Stimulated activated CD8-positive, alpha-beta memory T cell treated with anti-CD3 and anti-CD28 coated beads, Interleukin-15, amount 100 ng/mL, for 1 hour (primary cell): ENCODE data around the gene RELL1.
"Not testable (repeated sequence)": the region's sequence is repeated elsewhere in the genome, so short reads cannot be mapped to it uniquely, and the experiment has no call there.

Experiments
- DNase-seq: peaks from one replicate; pipeline ENCODE4 v3.0.0-alpha.2; 2020; ENCODE audit warnings: low read depth

RELL1 gene

DNA sequence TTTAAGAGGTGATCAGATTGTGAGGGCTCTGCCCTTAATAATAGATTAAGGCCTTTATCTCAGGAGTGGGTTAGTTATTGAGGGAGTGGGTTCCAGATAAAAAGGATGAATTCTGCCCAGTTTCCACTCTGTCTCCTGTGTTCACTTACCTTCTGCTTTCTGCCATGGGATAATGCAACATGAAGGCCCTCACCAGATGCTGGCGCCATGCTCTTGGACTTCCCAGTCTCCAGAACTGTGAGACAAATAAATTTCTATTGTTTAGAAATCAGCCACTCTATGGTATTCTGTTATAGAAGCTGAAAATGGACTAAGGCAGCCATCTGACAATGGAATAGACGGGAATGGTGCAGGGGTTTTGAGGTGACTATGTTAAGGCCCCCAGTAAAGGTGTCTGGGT lies 6.9 kb upstream of the RELL1 start:
- DNase-seq = no peak

- DNase-seq = no peak
Measured at GRCh38 chr4:37690976-37691375, 4.8 kb upstream of the RELL1 start.

DNA sequence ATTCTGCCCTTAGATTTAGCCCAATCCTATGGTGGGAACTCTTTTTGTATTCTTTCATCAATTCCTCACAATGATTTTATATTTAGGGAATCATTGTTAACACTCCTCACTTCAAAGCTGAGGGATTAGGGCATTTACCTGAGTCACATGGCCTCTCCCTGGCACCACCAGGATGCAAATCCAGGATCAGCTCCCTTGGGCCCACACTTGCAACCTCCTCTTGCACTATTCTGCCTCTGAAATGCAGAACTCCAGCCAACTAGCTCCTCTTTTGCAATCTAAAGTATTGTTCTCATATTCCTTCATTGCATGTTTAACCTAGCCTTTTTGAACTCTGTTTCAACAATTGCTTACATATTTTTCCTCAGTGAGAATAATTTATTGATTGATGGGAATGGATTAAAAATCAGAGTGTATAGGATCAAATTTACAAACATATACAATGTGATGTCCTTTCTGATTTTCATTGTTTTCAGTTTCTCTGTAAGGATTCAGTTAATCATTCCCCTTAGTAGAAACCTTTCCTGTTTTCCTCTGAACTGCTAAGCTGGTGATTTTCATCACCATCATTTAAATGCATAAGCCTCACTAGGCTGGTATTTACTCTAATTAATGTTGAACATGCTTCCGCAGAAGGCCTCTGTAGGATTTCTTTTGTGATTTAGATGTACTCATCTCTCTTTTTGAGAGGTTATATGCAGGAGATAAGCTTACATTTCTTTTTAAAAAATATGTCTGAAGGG lies 3.3 kb upstream of the RELL1 start:
- no peak for DNase-seq

DNA sequence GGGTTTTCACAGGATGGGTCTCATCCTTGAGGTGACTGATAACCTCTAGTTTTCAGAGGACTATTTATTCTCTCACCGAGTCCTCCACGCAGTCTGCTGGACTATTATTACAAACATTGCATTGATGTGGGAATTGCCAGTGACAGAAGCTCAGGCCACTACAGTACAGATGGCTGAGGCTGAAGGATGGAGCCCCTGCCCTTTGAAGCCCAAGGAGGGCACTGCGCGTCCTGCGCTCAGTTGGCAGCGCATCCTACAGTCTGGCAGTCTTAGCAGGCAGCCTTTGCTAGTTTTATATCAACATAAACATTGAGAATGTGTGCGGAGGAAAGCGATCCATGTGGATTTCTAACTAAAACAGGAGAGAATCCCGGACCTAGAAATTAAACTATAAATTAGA lies 1.5 kb upstream of the RELL1 start:
- no peak for DNase-seq

DNA sequence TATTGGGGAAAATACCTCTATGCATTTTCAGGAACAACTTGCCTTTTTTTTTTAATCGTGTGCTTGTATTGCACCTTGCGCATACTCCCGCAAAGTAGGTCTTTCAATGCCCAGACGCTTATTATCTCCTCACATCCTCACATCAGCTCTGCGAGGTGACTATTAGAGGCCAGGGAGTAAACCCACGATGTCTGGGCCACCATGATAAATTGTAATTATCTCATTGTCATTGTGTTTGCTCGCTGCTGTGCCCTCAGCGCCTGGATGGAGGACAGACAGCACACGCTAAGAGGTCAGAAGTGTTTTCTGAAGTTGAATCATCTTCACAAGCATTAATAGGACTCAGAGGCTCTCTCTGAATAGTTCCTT lies 1.0 kb upstream of the RELL1 start:
- no peak for DNase-seq

- DNase-seq = peak; percentile 21
Measured at GRCh38 chr4:37685823-37686372, 278 bp downstream of the RELL1 start.

- DNase-seq = no peak
Measured at GRCh38 chr4:37685161-37685822, 884 bp downstream of the RELL1 start.

DNA sequence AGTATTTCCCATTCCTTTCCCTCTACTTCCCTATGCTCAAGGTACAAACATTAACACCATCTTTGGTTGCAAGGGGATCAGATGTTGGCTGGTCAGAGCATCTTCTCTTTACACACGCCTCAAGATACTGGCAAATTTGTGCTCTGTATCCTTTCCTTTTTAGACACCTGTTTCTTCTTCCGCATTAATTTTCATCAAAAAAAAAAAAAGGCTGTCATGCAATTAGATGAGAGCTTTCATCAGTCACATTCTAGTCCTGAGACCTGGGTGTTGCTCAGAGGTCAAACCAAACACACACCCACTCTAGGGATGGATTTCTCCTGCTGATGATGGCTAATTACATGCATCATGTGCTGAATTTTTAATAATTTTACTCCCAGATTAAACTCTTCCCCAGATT lies 2.0 kb downstream of the RELL1 start:
- no peak for DNase-seq

DNA sequence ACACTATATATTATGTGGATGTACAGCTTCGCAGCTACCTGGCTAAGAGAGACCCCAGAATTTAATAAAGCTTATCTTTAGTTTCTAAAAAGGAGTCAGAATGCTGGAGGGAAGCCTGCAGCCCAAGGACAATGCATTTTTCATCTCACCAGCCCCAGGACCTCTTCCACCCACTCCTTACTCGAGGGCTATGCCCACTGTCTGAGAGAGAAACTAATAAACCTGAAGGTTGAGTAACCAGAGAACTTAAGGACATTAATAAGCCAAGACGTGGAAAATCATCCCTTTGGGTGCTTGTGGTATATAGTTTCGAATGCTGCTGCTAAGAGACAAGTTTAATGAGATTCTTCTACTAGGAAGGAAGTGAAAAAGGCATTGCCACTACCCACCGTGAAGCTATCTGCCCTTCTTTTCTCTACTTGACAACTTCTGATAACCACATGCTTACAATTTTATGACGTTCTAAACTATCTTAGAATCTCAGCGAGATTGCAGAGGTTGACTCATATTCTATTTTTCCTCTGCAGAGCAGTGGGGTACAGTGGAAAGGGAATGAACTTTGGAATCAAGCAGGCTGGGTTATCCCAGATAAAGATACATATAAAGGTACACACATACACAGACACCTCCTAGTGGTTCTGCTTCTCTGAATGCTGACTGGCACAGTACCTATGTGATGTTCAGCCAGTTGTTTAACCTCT lies 3.3 kb downstream of the RELL1 start:
- no peak for DNase-seq

DNA sequence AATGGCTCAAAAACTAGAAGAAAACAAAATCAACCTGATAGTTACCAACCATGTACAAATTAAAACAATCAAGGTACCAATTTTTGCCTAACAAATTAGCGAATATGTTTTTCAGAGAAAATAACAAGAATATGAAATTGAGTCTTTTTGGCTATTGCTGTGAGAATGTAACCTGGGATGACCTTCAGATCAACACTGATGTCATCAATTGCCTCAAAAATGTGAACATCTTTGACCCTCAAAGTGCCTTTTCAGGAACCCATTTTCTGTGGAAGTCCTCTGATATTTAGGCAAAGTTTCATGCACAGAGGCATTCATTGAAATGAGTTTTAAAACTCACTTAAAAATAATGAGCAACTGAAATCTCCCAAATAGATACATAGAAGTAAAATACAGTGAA lies 6.1 kb downstream of the RELL1 start:
- DNase-seq = no peak

DNA sequence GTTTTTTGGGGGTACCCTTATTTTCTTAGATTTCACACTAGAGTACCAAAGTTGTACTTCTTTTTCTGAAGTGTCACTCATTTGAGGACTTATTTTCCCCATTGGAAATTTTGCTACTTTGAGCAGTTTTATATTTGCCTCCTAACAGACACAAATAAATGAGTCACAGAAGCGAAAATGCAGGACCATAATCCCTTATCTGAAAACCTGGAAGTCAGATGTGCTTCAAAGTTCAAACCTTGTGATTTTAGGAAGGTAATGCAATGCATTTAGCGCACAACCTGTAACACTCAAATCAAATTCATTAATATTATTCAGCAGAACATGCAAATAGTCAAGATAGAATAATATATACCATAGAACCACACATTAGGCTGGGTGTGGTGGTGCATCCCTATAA lies 6.9 kb downstream of the RELL1 start:
- no peak for DNase-seq

GRCh38 chr4:37678624-37679023 lies 7.6 kb downstream of the RELL1 start:
- no peak for DNase-seq

DNA sequence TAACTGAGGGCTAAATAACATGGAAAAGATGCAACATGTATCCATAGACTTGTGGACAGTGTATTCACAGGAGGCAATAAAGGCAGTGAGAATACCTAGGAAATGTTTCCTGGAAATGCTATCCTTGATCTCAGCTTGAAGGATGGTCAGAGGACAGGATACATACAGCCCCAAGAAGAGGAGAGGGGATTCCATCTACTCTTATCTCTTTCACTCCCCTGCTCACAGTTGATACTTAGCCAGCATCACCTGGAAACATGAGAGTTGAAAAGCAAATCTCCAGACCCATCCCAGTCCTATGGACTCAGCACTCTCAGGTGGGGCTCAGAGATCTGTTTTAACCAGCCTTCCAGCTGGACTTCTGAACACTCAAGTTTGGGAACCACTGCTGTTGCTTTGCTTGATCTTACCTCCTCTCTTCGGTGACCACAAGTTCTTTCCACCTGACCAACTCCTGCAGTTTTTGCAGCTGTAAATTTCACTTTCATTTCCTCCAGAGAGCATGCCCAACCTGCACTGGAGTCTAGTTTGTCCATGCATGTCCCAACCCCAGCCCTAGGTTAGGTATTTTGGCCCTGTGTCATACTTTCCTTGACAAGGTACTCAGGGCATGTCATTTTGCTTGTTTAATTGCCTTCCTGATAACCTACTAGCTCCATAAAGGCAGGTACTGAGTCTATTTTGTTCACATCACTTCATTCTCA lies 10.4 kb downstream of the RELL1 start:
- no peak for DNase-seq

DNA sequence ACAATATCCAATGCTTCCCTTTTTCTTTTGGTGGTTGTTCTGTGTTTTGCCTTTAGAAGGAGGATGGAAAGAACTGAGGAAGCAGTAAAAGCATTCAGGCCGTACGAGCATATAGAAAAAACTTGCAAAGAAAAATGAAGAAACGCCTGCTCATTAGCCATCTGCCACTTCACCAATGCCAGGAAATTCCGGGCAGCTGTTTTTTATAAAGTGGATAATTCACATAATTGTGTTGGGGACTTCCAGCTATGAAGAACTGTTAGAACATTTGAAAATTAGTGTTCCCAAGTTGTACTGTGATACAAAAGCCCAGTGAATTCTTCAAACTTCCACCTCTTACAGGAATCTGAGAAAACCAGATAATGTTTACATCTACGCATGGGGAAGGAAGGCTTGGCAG lies 11.7 kb downstream of the RELL1 start:
- no peak for DNase-seq

DNA sequence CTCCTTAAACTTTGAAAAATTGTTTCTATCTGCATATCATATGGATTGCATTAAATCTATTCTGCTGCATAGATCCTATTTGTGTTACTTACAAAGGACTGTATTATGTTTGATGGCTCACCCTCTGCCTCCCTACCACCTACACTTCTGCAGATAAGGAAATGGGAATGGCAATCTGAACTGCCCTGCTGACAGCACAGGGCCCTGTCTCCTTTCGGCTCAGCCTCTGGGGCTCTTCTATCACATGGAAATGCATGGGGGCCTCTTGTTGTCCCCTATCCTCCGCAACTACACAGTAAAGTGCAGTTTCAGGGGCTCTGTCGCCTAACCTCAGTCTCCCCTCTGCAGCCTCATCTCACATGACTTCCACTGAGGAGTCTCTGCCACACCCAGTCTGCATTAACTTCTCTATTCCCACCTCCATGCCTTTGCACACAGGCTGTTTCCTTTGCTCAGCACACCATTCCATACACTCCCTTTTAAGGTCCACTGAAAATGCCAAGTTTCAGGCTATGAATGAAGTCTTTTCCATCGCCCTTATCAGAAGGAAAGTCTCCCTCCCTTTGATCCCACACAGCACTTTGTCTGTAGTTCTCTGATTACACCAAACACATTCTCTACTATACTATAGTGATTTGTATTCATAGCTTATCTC lies 12.5 kb downstream of the RELL1 start:
- DNase-seq = no peak

DNA sequence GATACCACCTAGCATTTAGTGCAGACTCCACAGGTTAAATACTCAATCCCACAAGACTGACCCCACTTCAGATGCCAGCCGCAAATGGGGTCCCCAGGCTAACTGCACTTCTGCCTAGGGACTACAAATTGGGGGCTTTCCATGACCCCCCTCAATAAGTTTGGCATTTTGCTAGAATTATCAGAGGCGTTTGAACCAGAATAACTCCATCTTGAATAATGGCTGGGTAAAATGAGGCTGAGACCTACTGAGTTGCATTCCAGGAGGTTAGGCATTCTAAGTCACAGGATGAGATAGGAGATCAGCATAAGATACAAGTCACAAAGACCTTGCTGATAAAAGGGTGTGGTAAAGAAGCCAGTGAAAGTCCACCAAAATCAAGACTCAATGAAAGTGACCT lies 15.1 kb downstream of the RELL1 start:
- no peak for DNase-seq

GRCh38 chr4:37670249-37670648 lies 15.9 kb downstream of the RELL1 start:
- no peak for DNase-seq

DNA sequence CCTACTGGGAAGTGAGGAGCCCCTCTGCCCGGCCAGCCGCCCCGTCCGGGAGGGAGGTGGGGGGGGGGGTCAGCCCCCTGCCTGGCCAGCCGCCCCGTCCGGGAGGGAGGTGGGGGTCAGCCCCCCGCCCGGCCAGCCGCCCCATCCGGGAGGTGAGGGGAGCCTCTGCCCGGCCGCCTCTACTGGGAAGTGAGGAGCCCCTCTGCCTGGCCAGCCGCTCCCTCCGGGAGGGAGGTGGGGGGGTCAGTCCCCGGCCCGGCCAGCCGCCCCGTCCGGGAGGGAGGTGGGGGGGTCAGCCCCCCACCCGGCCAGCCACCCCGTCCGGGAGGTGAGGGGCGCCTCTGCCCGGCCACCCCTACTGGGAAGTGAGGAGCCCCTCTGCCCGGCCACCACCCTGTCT lies 17.1 kb downstream of the RELL1 start:
- not testable (repeated sequence) for DNase-seq

DNA sequence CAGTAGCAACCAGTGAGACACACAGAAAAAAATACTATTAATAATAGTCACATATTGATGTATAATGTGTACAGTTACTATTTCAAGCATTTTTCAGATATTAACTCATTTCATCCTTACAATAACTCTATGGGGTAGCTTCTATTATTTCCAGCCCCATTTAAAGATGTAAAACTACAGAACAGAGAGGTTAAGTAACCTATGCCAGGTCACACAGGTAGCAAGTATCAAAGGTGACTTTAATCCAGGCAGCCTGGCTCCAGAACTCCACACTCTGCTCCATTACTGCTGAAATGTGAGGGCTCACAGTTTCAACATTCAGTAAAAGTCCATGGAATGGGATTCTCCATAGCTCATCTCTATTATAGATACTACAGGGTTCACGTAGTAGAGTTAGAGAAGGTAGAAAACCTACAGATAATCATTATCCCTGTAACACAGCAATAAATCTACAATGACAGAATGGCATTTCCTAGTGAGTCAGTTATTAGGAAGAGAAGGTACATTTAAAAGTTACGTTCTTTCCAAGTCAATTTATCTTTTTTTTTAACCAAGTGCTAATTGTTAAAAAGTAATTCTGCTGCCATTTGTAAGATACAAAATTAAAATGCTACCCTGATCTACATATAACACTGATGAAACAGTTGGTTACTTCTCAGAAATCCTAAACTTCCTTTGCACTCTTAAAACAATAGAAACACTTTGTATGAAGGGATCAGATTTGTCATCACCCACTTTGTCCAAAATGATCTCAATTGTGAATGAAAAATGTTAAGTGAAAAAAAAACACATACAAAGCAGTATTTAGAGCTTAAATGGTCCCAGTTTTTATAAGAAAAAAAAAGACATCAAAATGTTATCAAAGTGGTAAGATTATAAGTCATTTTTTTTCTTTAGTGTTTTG lies 18.7 kb downstream of the RELL1 start:
- no peak for DNase-seq

- DNase-seq = no peak
Measured at GRCh38 chr4:37666625-37667071, 19.5 kb downstream of the RELL1 start.
